Measurements from ENCODE around the gene KIRREL1. TPM values are rescaled to one million over a fixed set of nuclear protein-coding genes. Genes with fewer than 3 reads are reported as not detected.
"Not testable (repeated sequence)": the region's sequence is repeated elsewhere in the genome, so short reads cannot be mapped to it uniquely, and the experiment has no call there.

The KIRREL1 gene
- total RNA-seq, 1 donor from 2014 or later: 14.9 TPM

DNA sequence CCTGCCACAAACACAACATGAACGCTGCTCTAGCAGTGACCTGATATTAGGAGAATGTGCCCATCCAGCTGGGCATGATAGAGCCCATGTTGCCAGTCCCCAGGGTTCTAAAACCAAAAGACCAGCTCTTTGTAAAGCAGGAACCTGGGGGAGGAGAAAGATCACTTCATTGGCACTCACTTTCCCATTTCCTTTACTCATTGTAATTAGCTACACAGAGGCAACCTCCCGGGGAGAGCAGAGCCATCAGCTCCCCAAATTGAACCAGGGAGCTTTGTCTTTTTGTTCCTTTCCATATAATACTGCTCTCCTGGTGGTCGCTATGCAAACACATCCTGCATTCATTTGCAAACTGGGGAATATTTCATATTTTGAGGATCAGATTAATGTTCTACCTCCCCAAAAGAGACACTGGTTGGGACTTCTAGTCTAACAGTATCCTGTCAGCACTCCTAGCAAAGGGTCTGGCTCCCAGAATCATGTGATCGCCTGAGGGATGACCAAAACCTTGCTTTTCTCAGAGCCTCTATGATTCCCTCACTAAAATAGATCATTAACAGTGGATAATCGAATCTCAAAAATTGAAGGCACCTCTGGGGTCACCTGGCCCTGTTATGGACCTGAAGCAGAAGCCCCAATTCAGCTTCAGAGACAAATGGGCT, 110.5 kb downstream of the KIRREL1 start:
- DNase-seq (ENCODE audit: low read depth in 2 of 2): no peak

DNA sequence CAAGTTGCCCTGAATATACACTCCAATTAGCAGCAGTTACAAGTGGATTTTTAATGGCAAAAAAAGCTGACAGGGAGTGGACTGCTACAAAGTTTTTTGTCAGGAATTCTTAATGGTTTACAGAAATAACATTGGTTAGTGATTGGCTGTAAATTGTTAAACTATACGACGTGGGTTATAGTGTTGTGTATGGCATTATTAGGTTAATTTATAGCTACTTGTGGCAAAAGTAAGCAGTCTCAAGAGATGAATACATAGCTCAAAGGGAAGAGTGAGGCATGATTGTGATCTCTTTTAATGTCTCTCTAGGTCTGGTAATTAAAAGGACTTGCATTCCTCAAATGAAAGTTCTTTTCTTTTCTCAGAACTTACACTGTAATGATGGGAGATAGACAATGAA, 111.4 kb downstream of the KIRREL1 start:
- DNase-seq (ENCODE audit: low read depth in 2 of 2): no peak

DNA sequence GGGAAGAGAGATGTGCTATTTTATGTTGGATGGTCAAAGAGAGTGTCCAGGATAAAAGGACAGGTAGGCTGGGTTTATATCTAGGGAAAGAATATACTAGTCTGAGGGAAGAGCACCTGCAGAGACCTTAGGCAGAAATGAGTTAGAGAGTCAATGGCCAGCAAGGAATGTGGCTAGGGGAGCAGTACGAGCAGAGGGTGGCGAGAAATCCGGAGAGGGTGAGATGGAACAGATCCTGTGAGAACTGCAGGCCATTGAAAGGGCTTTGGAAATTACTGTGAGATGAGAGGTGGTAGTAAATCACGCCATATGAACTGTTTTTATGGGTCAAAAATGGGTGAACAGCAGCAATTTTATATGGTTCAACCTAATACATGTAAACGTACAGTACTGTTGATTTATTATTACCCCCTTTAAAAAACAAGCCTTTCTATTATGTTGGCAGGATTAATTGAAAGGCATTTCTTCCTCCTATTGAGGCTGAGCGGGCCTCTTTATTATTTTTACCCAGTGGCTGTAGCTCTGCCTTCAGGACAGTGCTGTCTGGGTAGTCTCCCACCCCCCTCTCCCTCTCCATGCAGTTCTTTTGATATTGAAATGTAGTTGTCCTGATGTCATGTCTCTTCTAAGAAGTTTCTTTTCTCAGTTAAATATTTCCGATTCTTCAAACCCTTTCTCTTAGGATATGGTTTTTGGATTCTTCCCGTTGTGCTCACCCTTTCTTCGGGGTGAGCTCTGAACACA, 112.1 kb downstream of the KIRREL1 start:
- no peak for DNase-seq (ENCODE audit: low read depth in 2 of 2)

DNA sequence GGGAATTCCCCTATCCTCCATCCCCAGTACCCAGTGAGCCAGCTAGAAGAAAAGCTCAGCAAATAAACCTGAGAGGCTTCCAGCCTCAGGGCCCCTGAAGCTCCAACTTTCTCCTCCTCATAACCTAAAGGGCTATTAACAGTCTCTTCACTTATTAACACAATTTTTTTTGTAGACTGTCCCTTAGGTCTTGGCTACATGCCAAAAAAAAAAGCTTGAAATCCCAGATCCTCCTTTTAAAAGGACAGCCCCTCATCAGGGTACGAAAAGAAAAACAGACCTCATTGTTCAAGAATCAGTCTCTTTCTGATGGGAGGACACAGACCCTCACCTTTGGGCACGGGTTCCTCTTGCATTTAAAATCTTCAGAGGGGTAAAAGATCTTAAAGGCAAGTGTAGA, 114.5 kb downstream of the KIRREL1 start:
- no peak for DNase-seq (ENCODE audit: low read depth in 2 of 2)

- peak; percentile 40 to 43 for DNase-seq (ENCODE audit: low read depth in 2 of 2)
These were observed 119.7 kb downstream of the KIRREL1 start for GRCh38 chr1:158112994-158113758.

DNA sequence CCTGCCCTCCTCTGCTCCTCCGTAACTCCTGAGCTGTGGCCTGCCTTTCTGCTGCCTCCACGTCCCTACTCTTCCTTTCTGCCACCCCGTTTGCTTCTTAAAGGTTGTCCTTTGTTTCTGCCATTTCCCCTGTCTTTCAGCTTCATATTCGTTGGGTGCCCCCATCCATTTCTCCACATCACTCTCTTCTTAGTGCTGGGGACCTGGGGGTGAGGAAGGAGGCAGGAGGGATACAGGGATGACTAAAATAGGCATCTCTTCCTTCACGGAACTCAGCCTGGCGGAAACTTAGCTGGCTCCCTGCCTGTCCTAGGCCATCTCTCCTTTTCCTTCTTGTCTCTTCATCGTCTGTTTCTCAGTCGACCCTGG, 120.3 kb downstream of the KIRREL1 start:
- DNase-seq (ENCODE audit: low read depth in 2 of 2): no peak

DNA sequence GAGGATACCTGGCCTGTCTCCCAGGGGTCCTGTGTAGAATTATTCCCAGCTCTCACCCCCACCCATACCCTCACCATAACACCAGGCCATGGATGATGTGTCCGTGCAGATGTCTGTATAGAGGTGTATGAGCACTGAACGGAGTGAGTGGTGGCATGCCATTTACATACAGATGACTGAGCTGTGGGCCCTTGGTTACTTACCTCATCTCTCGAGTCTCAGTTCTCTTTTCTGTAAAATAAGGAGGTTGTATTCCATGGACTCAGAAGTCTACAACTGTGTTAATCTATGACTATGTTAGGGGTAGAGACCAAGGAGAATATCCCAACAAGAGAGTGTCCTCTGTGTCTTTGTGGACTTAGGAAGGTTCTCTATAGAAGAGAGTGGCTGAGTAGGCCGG, 121.7 kb downstream of the KIRREL1 start:
- no peak for DNase-seq (ENCODE audit: low read depth in 2 of 2)

- DNase-seq (ENCODE audit: low read depth in 2 of 2): no peak
These were observed 123.1 kb downstream of the KIRREL1 start for GRCh38 chr1:158116311-158117167.

- peak; percentile 52 to 58 for DNase-seq (ENCODE audit: low read depth in 2 of 2)
These were observed 124.6 kb downstream of the KIRREL1 start for GRCh38 chr1:158117854-158118704.

DNA sequence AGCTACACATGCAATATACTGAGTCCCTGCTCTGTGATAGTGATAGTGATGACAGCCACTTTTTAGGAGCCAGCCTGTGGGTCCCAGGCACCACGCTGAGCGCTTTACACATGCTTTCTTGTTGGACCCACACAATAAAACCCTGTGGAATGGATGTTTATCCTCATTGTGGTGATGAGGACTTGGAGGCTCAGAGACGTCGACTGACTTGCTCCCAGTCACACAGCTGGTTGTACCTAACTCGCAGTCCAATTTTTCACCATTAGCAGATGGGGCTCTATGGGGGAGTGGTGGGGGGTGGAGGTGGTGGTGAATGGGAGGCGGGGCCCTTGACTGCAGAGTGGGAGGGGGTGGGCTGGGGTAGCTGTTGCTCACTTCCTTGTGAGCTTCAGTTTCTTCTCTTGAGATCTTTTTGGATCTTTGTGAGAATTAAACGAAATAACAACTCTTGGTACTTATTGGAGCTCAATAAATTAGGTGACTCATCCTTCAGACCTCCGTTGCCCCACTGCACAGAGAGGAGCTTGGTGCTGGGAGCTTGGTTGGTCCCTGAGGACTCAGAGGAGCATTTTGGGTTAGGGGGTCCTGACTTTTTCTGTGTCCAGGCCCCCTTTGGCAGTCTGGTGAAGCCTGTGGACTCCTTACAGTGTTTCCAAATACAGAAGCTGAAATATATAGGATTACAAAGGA, 125.4 kb downstream of the KIRREL1 start:
- DNase-seq (ENCODE audit: low read depth in 2 of 2): no peak

- DNase-seq (ENCODE audit: low read depth in 2 of 2): no peak
These were observed 126.7 kb downstream of the KIRREL1 start for GRCh38 chr1:158119976-158120653.

DNA sequence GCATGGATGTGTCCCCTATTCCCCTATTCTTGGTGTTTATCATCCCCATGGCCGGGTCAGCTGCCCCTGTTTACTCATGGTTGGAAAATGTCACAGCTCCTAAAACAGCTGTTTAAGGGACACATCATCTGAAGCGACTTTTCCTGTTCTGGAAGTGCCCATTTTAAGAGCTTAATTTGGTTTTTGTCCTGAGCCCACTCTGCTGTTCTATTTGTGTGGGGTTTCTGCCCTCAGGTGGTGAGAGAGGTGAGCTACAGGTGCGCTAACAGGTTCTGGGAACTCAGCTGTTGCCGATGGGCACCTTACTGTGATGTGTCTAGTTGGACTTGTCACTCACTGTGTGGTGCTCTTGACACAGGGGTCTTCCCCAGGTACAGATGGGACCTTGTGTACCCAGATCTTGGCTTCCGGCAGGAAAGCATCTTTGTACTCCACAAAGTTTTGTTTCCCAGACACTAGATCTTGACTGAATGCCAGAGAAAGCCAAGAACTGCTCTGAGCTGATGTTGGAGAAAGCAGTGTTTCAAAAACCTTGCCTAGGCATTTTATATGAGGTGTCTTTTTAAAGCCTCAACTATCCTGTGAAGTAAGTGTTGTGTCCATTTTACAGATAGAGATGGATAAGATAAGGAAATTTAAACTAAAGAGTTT, 128.3 kb downstream of the KIRREL1 start:
- peak; percentile 51 to 71 for DNase-seq (ENCODE audit: low read depth in 2 of 2)

GRCh38 chr1:158122833-158123388, 129.5 kb downstream of the KIRREL1 start:
- DNase-seq (ENCODE audit: low read depth in 2 of 2): no peak

DNA sequence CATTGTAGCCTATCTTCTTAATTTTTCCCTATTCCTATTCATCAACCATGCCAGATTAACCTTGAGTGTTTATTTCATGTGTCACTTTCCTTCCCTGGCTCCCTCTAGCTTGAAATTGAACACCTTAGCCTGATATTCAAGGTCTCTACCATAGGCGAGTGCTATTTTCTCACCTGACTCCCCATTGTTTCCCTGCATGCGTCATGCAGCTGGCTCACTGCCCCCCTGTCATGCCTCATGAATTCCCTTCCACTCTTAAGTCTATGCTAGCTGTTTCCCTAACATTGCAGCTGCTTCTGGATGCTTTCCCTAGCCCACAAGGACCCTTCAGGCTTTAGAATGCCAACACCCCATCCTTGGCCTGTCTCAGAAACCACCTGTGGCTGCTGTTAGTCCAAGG, 130.6 kb downstream of the KIRREL1 start:
- peak; percentile 17 to 47 for DNase-seq (ENCODE audit: low read depth in 2 of 2)

GRCh38 chr1:158124999-158125398, 131.6 kb downstream of the KIRREL1 start:
- DNase-seq (ENCODE audit: low read depth in 2 of 2): peak; percentile 89 to 93

DNA sequence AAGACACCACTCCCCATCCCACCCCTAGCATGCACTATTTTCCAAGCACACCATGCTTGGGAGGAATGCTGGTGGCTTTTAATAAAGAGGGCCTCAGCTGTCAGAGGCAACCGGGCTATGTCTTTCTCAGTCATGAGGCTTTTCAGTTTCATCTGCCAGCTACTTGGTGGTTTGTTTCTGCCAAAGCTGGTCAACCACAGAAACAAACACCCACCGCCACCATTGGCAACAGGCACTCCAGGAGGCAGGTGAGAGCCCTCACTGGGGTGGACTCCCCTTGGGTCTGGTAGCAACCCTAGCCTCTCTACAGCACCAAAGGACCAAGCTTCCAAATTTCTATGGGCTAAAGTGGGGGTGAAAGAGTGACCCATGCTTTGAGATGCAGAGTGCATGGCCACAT, 133.0 kb downstream of the KIRREL1 start:
- DNase-seq (ENCODE audit: low read depth in 2 of 2): no peak

DNA sequence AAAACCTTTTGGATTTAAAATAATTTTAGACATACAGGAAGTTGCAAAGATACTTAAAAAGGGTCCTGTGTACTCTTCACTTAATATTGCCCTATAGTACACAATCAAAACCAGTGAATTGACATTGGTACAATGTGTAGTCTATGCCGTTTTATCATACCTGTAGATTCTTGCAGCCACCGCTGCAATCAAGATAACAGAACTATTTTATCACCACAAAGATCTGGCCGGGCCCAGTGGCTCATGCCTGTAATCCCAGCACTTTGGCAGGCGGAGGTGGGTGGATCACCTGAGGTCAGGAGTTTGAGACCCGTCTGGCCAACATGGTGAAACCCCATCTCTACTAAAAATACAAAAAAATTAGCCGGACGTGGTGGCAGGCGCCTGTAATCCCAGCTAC, 135.1 kb downstream of the KIRREL1 start:
- not testable (repeated sequence) for DNase-seq (ENCODE audit: low read depth in 2 of 2)

GRCh38 chr1:158131217-158131616, 137.8 kb downstream of the KIRREL1 start:
- DNase-seq (ENCODE audit: low read depth in 2 of 2): no peak
